HCT116 (cell line): ENCODE measurements around the gene RXRA.

Source experiments
- CEBPB ChIP-seq: IDR thresholded peaks from 2 replicates; pipeline ENCODE4 v1.6.1; 2012; ENCODE audit warnings: low read depth
- EZH2 ChIP-seq: fragments of 200-600 bp; sonication (generic); IDR thresholded peaks from 2 replicates; pipeline ENCODE4 v1.6.1; 2017; ENCODE audit warnings: antibody characterized with exemption, mixed run types
- EZH2phosphoT487 ChIP-seq: fragments of 200-600 bp; IDR thresholded peaks from 2 replicates; pipeline ENCODE4 v1.6.1; 2018; ENCODE audit warnings: antibody characterized with exemption, borderline replicate concordance
- FOSL1 ChIP-seq: IDR thresholded peaks from 2 replicates; pipeline ENCODE4 v1.6.1; 2012; ENCODE audit warnings: low read depth
- POLR2A ChIP-seq: IDR thresholded peaks from 2 replicates; pipeline ENCODE4 v1.7.0; 2011; ENCODE audit warnings: borderline replicate concordance; ENCODE audit not compliant: insufficient read depth, insufficient read length; ENCODE audit errors: extremely low read depth
- POLR2AphosphoS5 ChIP-seq: IDR thresholded peaks from 2 replicates; pipeline ENCODE4 v1.6.1; 2011; ENCODE audit warnings: mild to moderate bottlenecking, low read depth, low read length, moderate library complexity
- RAD21 ChIP-seq: IDR thresholded peaks from 2 replicates; pipeline ENCODE4 v1.6.1; 2012; ENCODE audit warnings: low read depth, mild to moderate bottlenecking
- REST ChIP-seq: IDR thresholded peaks from 2 replicates; pipeline ENCODE4 v1.6.1; 2012; ENCODE audit warnings: low read depth
- SIN3A ChIP-seq: IDR thresholded peaks from 2 replicates; pipeline ENCODE4 v1.6.1; 2012; ENCODE audit warnings: low read depth
- YY1 ChIP-seq: IDR thresholded peaks from 2 replicates; pipeline ENCODE4 v1.6.1; 2011; ENCODE audit warnings: low read length, low read depth, moderate library complexity, mild to moderate bottlenecking; ENCODE audit not compliant: insufficient replicate concordance; ENCODE audit errors: extremely low read depth
- ZBTB33 ChIP-seq: IDR thresholded peaks from 2 replicates; pipeline ENCODE4 v1.6.1; 2011; ENCODE audit warnings: mild to moderate bottlenecking, low read length, moderate library complexity; ENCODE audit not compliant: insufficient replicate concordance; ENCODE audit errors: extremely low read depth
- ZFX ChIP-seq: fragments of 450-650 bp; IDR thresholded peaks from 2 replicates; pipeline ENCODE4 v1.6.1; 2017
- TF ChIP-seq, protein P1 (sequence below), 3 experiments: fragments of 200-600 bp in 1 of 3; sonication (generic) in 1 of 3; IDR thresholded peaks in 2 of 3; conservative IDR thresholded peaks in 1 of 3; 2 replicates each; pipeline ENCODE4 v1.5.1; 2012 to 2017; ENCODE audit warnings: low read depth in 2 of 3, low read length in 2 of 3, antibody characterized with exemption in 1 of 3, borderline replicate concordance in 1 of 3, control low read depth in 1 of 3, mild to moderate bottlenecking in 1 of 3, mixed read lengths in 1 of 3, mixed run types in 1 of 3, moderate library complexity in 1 of 3; ENCODE audit not compliant: insufficient read depth in 1 of 3

GRCh38 chr9:134440636-134441226, 114.5 kb downstream of the RXRA start:
- TF ChIP-seq, protein P1, sequence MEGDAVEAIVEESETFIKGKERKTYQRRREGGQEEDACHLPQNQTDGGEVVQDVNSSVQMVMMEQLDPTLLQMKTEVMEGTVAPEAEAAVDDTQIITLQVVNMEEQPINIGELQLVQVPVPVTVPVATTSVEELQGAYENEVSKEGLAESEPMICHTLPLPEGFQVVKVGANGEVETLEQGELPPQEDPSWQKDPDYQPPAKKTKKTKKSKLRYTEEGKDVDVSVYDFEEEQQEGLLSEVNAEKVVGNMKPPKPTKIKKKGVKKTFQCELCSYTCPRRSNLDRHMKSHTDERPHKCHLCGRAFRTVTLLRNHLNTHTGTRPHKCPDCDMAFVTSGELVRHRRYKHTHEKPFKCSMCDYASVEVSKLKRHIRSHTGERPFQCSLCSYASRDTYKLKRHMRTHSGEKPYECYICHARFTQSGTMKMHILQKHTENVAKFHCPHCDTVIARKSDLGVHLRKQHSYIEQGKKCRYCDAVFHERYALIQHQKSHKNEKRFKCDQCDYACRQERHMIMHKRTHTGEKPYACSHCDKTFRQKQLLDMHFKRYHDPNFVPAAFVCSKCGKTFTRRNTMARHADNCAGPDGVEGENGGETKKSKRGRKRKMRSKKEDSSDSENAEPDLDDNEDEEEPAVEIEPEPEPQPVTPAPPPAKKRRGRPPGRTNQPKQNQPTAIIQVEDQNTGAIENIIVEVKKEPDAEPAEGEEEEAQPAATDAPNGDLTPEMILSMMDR (IDR thresholded peaks at IDR 0.05 in 2 of 3, conservative IDR thresholded peaks at IDR 0.05 in 1 of 3; ENCODE audit: borderline replicate concordance in 1 of 3, insufficient read depth in 1 of 3, low read depth in 2 of 3, low read length in 2 of 3): no peak
- TF ChIP-seq EZH2: no peak
- TF ChIP-seq POLR2AphosphoS5: no peak
- no peak for TF ChIP-seq RAD21
- no peak for TF ChIP-seq FOSL1
- no peak for TF ChIP-seq ZFX
- TF ChIP-seq CEBPB: no peak
- no peak for TF ChIP-seq EZH2phosphoT487
- TF ChIP-seq SIN3A: no peak
- no peak for TF ChIP-seq POLR2A
- no peak for TF ChIP-seq ZBTB33
- no peak for TF ChIP-seq YY1
- TF ChIP-seq REST: no peak
